ENCODE results near the gene OR51B6.

The OR51B6 gene

GRCh38 chr11:5366856-5367255 lies 15.5 kb downstream of the OR51B6 start:
- DNase-seq = no peak

GRCh38 chr11:5367448-5368074 lies 16.3 kb downstream of the OR51B6 start:
- DNase-seq = no peak

- DNase-seq = no peak
Measured at GRCh38 chr11:5368502-5369043, 17.3 kb downstream of the OR51B6 start.

- no peak for DNase-seq
Measured at GRCh38 chr11:5369789-5370188, 18.5 kb downstream of the OR51B6 start.

GRCh38 chr11:5380740-5381342 lies 29.5 kb downstream of the OR51B6 start:
- peak; percentile 2 for DNase-seq

GRCh38 chr11:5383576-5383975 lies 32.3 kb downstream of the OR51B6 start, which contains the start of gene OR51M1:
OR51M1 (plus strand) TSS chr11:5383812; CDS start chr11:5389399, 5,587 bp downstream.
- DNase-seq = no peak

GRCh38 chr11:5384335-5384734 lies 33.0 kb downstream of the OR51B6 start:
- no peak for DNase-seq

- DNase-seq = no peak
Measured at GRCh38 chr11:5390210-5390609, 38.9 kb downstream of the OR51B6 start.

GRCh38 chr11:5394091-5394490 lies 42.8 kb downstream of the OR51B6 start:
- no peak for DNase-seq

GRCh38 chr11:5398936-5399335 lies 47.6 kb downstream of the OR51B6 start:
- DNase-seq = no peak
